ENCODE data around the gene VAMP2. TPM values are rescaled to one million over a fixed set of nuclear protein-coding genes. Genes with fewer than 3 reads are reported as not detected.

The VAMP2 gene
- total and polyA plus RNA-seq, 9 of the 15 experiments (the other 6 are each of a cell fraction or from before 2014, with no cell fraction given) = 2.3 to 31.8 (median 6.0) TPM

DNA sequence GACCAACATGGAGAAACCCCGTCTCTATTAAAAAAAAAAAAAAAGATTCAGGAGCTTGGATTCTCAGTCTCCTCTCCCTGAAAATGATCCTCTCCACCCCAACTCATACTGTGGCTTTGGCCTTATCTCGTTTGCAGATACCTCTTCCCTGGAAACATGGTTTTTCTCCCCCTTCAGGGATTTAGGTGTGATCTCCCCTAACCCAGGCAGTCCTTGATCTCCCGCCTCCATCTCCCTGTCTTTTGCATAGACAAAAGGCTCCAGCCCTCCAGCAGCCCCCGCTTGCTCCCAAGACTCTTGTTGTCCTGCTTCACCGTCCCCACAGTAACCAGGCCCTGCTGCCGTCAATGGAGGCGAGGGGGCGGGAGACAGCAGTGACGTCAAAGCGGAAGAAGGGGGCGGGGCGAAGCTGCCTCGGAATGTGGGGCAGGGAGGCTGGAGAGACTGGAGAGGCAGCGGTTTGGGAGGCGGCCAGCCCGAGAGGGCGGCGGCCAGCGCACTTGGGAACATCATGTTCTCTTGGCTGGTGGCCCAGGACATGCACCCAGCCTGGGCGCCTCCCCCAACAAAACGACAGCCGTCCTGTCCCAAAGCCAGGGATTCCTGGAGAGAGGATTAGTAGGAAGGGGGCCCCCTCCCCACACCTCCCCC lies 8.7 kb downstream of the VAMP2 start (continued):
- no peak for TF ChIP-seq POLR3A (IDR thresholded peaks at IDR 0.05; ENCODE audit: borderline replicate concordance, extremely low read depth, insufficient read depth, insufficient read length)
- no peak; the same call in 1 of the 2 replicates for TF ChIP-seq GABPB1 (CRISPR knock-in tag; IDR thresholded peaks at IDR 0.05)
- no peak for TF ChIP-seq ZNF197 (CRISPR knock-in tag; IDR thresholded peaks at IDR 0.05; ENCODE audit: low read depth)
- TF ChIP-seq POLR2AphosphoS5 (IDR thresholded peaks at IDR 0.05; ENCODE audit: control insufficient read depth, insufficient read depth, low read depth, low read length) = peak; percentile 36; the same call in 1 of the 2 replicates
- TF ChIP-seq CTCFL (IDR thresholded peaks at IDR 0.05; ENCODE audit: borderline replicate concordance, insufficient read depth, low read depth, low read length, poor library complexity, severe bottlenecking) = no peak
- TF ChIP-seq MTA1 (IDR thresholded peaks at IDR 0.05; ENCODE audit: borderline replicate concordance) = no peak
- peak; percentile 55; the same call in 1 of the 2 replicates for TF ChIP-seq RNF2 (IDR thresholded peaks at IDR 0.05)
- no peak for TF ChIP-seq KLF6 (CRISPR knock-in tag; IDR thresholded peaks at IDR 0.05; ENCODE audit: borderline replicate concordance)
- TF ChIP-seq BRD4 (IDR thresholded peaks at IDR 0.05) = no peak
- TF ChIP-seq CBX2 (IDR thresholded peaks at IDR 0.05; ENCODE audit: insufficient read depth, low read length, poor library complexity, severe bottlenecking) = no peak
- TF ChIP-seq RBFOX2 (IDR thresholded peaks at IDR 0.05; ENCODE audit: low read depth, low read length) = peak; percentile 60
- 0 out of 2 replicates have a peak, but pooled peaks have one; percentile 12 for TF ChIP-seq SMARCA5 (IDR thresholded peaks at IDR 0.05)
- no peak for TF ChIP-seq GABPB2 (CRISPR knock-in tag; conservative IDR thresholded peaks at IDR 0.05)
- peak; percentile 51; the same call in 1 of the 2 replicates for TF ChIP-seq EP400 (IDR thresholded peaks at IDR 0.05)
- no peak for TF ChIP-seq ZNF354B (CRISPR knock-in tag; IDR thresholded peaks at IDR 0.05)
- no peak for TF ChIP-seq ZNF23 (CRISPR knock-in tag; IDR thresholded peaks at IDR 0.05)
- peak; percentile 45 to 70; a peak in 3 of 4 replicates for TF ChIP-seq MNT (conservative IDR thresholded peaks at IDR 0.05)
- 0 out of 2 replicates have a peak, but pooled peaks have one; percentile 3 for TF ChIP-seq SOX6 (IDR thresholded peaks at IDR 0.05)
- no peak for TF ChIP-seq CC2D1A (IDR thresholded peaks at IDR 0.05)
- TF ChIP-seq, protein P1, sequence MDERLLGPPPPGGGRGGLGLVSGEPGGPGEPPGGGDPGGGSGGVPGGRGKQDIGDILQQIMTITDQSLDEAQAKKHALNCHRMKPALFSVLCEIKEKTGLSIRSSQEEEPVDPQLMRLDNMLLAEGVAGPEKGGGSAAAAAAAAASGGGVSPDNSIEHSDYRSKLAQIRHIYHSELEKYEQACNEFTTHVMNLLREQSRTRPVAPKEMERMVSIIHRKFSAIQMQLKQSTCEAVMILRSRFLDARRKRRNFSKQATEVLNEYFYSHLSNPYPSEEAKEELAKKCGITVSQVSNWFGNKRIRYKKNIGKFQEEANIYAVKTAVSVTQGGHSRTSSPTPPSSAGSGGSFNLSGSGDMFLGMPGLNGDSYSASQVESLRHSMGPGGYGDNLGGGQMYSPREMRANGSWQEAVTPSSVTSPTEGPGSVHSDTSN (CRISPR knock-in tag; IDR thresholded peaks at IDR 0.05; ENCODE audit: low read depth) = no peak
- TF ChIP-seq, protein P1 (tag; conservative IDR thresholded peaks at IDR 0.05; ENCODE audit: low read depth) = no peak
- TF ChIP-seq ATF4 (CRISPR knock-in tag; IDR thresholded peaks at IDR 0.05) = no peak
